Measurements from ENCODE around the gene IMMP1L.

GRCh38 chr11:31500560-31500959 lies 8.9 kb downstream of the IMMP1L start:
- TF ChIP-seq ZNF274 (IDR thresholded peaks at IDR 0.05; ENCODE audit: low read depth, low read length) (no peak), YY1 (IDR thresholded peaks at IDR 0.05; ENCODE audit: insufficient read depth, insufficient read length) (no peak), SUZ12 (IDR thresholded peaks at IDR 0.05; ENCODE audit: extremely low read depth, insufficient read depth, insufficient read length) (no peak)
